SK-N-SH (cell line): ENCODE results near the gene TMIE. TPM values are rescaled to one million over a fixed set of nuclear protein-coding genes. Genes with fewer than 3 reads are reported as not detected.

Experiments used
- CTCF ChIA-PET: fragments of 300-600, 350-600 bp; formaldehyde crosslinking; extraction: SDS; loops from one replicate; lab custom pipeline; 2021; lab: Yijun Ruan, JAX
- POLR2A ChIA-PET: fragments of 350-600 bp; sonication (Branson Sonifier 250); formaldehyde crosslinking; extraction: SDS; loops from one replicate; lab custom pipeline; 2020; ENCODE audit warnings: antibody characterized with exemption, inconsistent platforms; lab: Yijun Ruan, JAX
- DNase-seq: peaks from one replicate; pipeline ENCODE4 v3.0.0; 2012
- H2AFZ ChIP-seq: fragments of 200-600 bp; sonication (generic); 2 replicates; pipeline ENCODE4 v1.8.1; 2016; ENCODE audit warnings: antibody characterized with exemption, mild to moderate bottlenecking, low read depth
- H3F3A ChIP-seq: fragments of 200-600 bp; sonication (generic); replicated peaks from 2 replicates; pipeline ENCODE3; 2016; ENCODE audit warnings: antibody characterized with exemption, mild to moderate bottlenecking; ENCODE audit not compliant: insufficient read depth
- H3K27ac ChIP-seq, 2 experiments: fragments of 200-500 bp in 1 of 2; fragments of 200-600 bp in 1 of 2; sonication (Bioruptor generic) in 1 of 2; sonication (generic), shearing (Covaris generic) in 1 of 2; 2 replicates each; pipeline versions ENCODE4 v1.5.1 to v1.6.1; 2014 to 2016; ENCODE audit warnings: low read depth in 2 of 2, inconsistent platforms in 1 of 2, low read length in 1 of 2, mild to moderate bottlenecking in 1 of 2, mixed read lengths in 1 of 2
- H3K27me3 ChIP-seq: fragments of 200-600 bp; sonication (generic), shearing (Covaris generic); 2 replicates; pipeline ENCODE4 v1.6.1; 2016; ENCODE audit warnings: mixed run types; ENCODE audit not compliant: insufficient read depth
- H3K36me3 ChIP-seq, 2 experiments: fragments of 200-500 bp in 1 of 2; fragments of 200-600 bp in 1 of 2; sonication (Bioruptor generic) in 1 of 2; sonication (generic) in 1 of 2; replicated peaks in 1 of 2; 2 replicates each; pipeline versions ENCODE3 to v1.5.1; 2014 to 2016; ENCODE audit warnings: low read length in 1 of 2, mild to moderate bottlenecking in 1 of 2; ENCODE audit not compliant: insufficient read depth in 2 of 2, control insufficient read depth in 1 of 2
- H3K4me1 ChIP-seq, 2 experiments: fragments of 200-500 bp in 1 of 2; fragments of 200-600 bp in 1 of 2; sonication (Bioruptor generic) in 1 of 2; sonication (generic), shearing (Covaris generic) in 1 of 2; 2 replicates each; pipeline versions ENCODE4 v1.5.1 to v1.6.1; 2014 to 2016; ENCODE audit warnings: low read depth in 1 of 2, low read length in 1 of 2, mixed run types in 1 of 2; ENCODE audit not compliant: insufficient read depth in 2 of 2, control insufficient read depth in 1 of 2
- H3K4me2 ChIP-seq: fragments of 200-600 bp; sonication (generic), shearing (Covaris generic); 2 replicates; pipeline ENCODE4 v1.6.1; 2017; ENCODE audit warnings: mixed run types
- H3K4me3 ChIP-seq, 2 experiments: fragments of 200-500 bp in 1 of 2; fragments of 200-600 bp in 1 of 2; sonication (Bioruptor generic) in 1 of 2; sonication (generic), shearing (Covaris generic) in 1 of 2; 2 replicates each; pipeline versions ENCODE4 v1.5.1 to v1.8.1; 2014 to 2016; ENCODE audit warnings: low read depth in 2 of 2, inconsistent platforms in 1 of 2, low read length in 1 of 2, mild to moderate bottlenecking in 1 of 2, mixed read lengths in 1 of 2, moderate library complexity in 1 of 2
- H3K79me2 ChIP-seq: fragments of 200-600 bp; sonication (generic); 2 replicates; pipeline ENCODE4 v1.8.1; 2017; ENCODE audit warnings: mild to moderate bottlenecking; ENCODE audit not compliant: insufficient read depth
- H3K9ac ChIP-seq: fragments of 200-600 bp; sonication (generic); 2 replicates; pipeline ENCODE4 v1.6.1; 2017; ENCODE audit warnings: mixed run types
- H3K9me2 ChIP-seq: fragments of 200-600 bp; sonication (generic); 2 replicates; pipeline ENCODE4 v1.6.1; 2017; ENCODE audit warnings: mixed run types
- H3K9me3 ChIP-seq: fragments of 200-600 bp; sonication (generic); 2 replicates; pipeline ENCODE4 v1.6.1; 2017; ENCODE audit warnings: mixed run types, mild to moderate bottlenecking, moderate library complexity
- H4K20me1 ChIP-seq: fragments of 200-600 bp; sonication (generic); 2 replicates; pipeline ENCODE4 v1.6.1; 2017; ENCODE audit warnings: mild to moderate bottlenecking, mixed run types; ENCODE audit not compliant: insufficient read depth
- EP300 ChIP-seq, 2 experiments: IDR thresholded peaks; 2 replicates each; pipeline versions ENCODE4 v1.4.0 to v1.6.1; 2012; ENCODE audit warnings: borderline replicate concordance in 1 of 2, low read depth in 1 of 2, low read length in 1 of 2
- EZH2phosphoT487 ChIP-seq: fragments of 200-600 bp; sonication (generic); IDR thresholded peaks from 2 replicates; pipeline ENCODE4 v1.6.1; 2017; ENCODE audit warnings: low read depth, mixed run types, mild to moderate bottlenecking, antibody characterized with exemption, moderate library complexity, borderline replicate concordance
- FOSL2 ChIP-seq: IDR thresholded peaks from 2 replicates; pipeline ENCODE4 v1.4.0; 2012; ENCODE audit warnings: low read depth, mild to moderate bottlenecking, moderate library complexity, borderline replicate concordance
- FOXJ3 ChIP-seq: sonication (generic); formaldehyde crosslinking; IDR thresholded peaks from 2 replicates; pipeline ENCODE4 v1.5.1; 2020; ENCODE audit warnings: mild to moderate bottlenecking, missing genetic modification reagents
- FOXM1 ChIP-seq: IDR thresholded peaks from 2 replicates; pipeline ENCODE4 v1.4.0; 2012; ENCODE audit warnings: low read depth, mild to moderate bottlenecking
- GATA2 ChIP-seq: sonication (generic); formaldehyde crosslinking; IDR thresholded peaks from 2 replicates; pipeline ENCODE4 v1.5.0; 2020; ENCODE audit warnings: mild to moderate bottlenecking, missing genetic modification reagents
- JUND ChIP-seq: IDR thresholded peaks from 2 replicates; pipeline ENCODE4 v1.4.0; 2012
- NRF1 ChIP-seq: IDR thresholded peaks from 2 replicates; pipeline ENCODE4 v1.6.1; 2012; ENCODE audit warnings: low read depth, mild to moderate bottlenecking, low read length
- POLR2AphosphoS5 ChIP-seq: IDR thresholded peaks from 2 replicates; pipeline ENCODE4 v1.6.1; 2012; ENCODE audit warnings: low read depth, low read length
- RXRA ChIP-seq: IDR thresholded peaks from 2 replicates; pipeline ENCODE4 v1.4.0; 2012; ENCODE audit warnings: low read depth, mild to moderate bottlenecking, borderline replicate concordance
- TAF1 ChIP-seq: IDR thresholded peaks from 2 replicates; pipeline ENCODE4 v1.6.1; 2012; ENCODE audit warnings: low read depth, mild to moderate bottlenecking, low read length, moderate library complexity, borderline replicate concordance
- TCF12 ChIP-seq: IDR thresholded peaks from 2 replicates; pipeline ENCODE4 v1.4.0; 2012
- WGBS: methylation state at CpG from one replicate; pipeline ENCODE4 v1.1.6; 2017; ENCODE audit warnings: low lambda C conversion rate; 5-methylcytosine and 5-hydroxymethylcytosine counted together
- polyA plus RNA-seq, 3 experiments: library from polyadenylated mRNA; depleted of rRNA; stranded (reverse); fragments of >200 nt; gene quantifications; 2 replicates each; pipeline ENCODE4 v1.2.3, GENCODE V29; 2012
- TF ChIP-seq, protein P1 (sequence below): IDR thresholded peaks from 2 replicates; pipeline ENCODE4; 2012
- TF ChIP-seq, protein P2 (sequence below): IDR thresholded peaks from 2 replicates; pipeline ENCODE4 v1.4.0; 2012; ENCODE audit warnings: low read depth, borderline replicate concordance
- TF ChIP-seq, protein P3 (sequence below): IDR thresholded peaks from 2 replicates; pipeline ENCODE4 v1.4.0; 2012; ENCODE audit warnings: low read depth
- TF ChIP-seq, protein P4 (sequence below): fragments of 150-350 bp; IDR thresholded peaks from 2 replicates; pipeline ENCODE4 v1.6.1; 2016; ENCODE audit warnings: mild to moderate bottlenecking, low read depth, low read length

Gene TMIE
- polyA plus RNA-seq, 1 of the 3 experiments (the other 2 are of a cell fraction), result 0.03 TPM

DNA sequence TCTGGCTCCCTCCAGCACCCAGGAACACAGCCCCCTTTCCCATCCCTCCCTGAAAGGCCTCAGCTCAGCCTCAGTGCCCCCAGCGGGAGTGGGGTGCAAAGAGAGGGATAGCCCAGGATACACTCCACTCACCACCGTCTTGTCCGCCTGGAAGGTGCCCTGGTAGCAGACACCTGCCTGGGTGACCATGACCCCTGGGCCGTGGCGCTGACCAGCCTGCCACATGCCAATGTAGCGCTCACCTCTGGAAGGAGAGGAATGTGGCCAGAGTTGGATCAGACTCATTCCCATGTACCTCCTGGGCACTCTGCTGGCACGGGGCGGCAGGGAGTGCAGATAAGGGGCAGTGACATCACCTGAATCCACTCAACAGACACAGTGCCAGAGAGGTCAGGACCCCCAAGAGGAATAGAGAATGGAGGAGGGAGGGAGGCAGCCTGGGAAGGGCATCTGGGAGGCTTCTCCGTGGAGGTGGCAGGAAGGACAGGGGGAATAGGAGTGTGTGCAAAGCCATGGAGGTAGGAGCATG lies 20.8 kb upstream of the TMIE start:
- TF ChIP-seq, protein P1, sequence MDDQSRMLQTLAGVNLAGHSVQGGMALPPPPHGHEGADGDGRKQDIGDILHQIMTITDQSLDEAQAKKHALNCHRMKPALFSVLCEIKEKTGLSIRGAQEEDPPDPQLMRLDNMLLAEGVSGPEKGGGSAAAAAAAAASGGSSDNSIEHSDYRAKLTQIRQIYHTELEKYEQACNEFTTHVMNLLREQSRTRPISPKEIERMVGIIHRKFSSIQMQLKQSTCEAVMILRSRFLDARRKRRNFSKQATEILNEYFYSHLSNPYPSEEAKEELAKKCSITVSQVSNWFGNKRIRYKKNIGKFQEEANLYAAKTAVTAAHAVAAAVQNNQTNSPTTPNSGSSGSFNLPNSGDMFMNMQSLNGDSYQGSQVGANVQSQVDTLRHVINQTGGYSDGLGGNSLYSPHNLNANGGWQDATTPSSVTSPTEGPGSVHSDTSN, result no peak
- TF ChIP-seq NRF1, result no peak
- no peak for TF ChIP-seq GATA2 (CRISPR knock-in tag)
- no peak for TF ChIP-seq EZH2phosphoT487
- no peak for TF ChIP-seq TCF12
- TF ChIP-seq, protein P2, sequence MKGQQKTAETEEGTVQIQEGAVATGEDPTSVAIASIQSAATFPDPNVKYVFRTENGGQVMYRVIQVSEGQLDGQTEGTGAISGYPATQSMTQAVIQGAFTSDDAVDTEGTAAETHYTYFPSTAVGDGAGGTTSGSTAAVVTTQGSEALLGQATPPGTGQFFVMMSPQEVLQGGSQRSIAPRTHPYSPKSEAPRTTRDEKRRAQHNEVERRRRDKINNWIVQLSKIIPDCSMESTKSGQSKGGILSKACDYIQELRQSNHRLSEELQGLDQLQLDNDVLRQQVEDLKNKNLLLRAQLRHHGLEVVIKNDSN, result no peak
- TF ChIP-seq TAF1, result no peak
- TF ChIP-seq, protein P3, sequence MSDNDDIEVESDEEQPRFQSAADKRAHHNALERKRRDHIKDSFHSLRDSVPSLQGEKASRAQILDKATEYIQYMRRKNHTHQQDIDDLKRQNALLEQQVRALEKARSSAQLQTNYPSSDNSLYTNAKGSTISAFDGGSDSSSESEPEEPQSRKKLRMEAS, result no peak
- no peak for TF ChIP-seq EP300 (IDR thresholded peaks at IDR 0.05; ENCODE audit: borderline replicate concordance in 1 of 2, low read depth in 1 of 2, low read length in 1 of 2)
- Histone ChIP-seq H3K4me3 (no peak overlapping the region), H3K27ac (no peak overlapping the region), H3K9me2 (no peaks in the 10 kb centered on the region), H3K36me3 (no peaks in the 10 kb centered on the region), H3K9me3 (no peaks in the 10 kb centered on the region), H3K27me3 (no peaks in the 10 kb centered on the region), H3K4me1 (peaks cover 0 to 9% of the 10 kb centered on the region in 2 experiments; a peak in 1 of 4 replicates), H2AFZ (no peak overlapping the region), H3K4me2 (no peak overlapping the region), H4K20me1 (no peaks in the 10 kb centered on the region), H3K9ac (no peak overlapping the region), H3F3A (no peaks in the 10 kb centered on the region), H3K79me2 (no peaks in the 10 kb centered on the region)
- ChIA-PET POLR2A (no interaction called here), CTCF (no interaction called here)
- 67% methylated on average over 7 of the region's 9 CpGs for WGBS
- no peak for DNase-seq

DNA sequence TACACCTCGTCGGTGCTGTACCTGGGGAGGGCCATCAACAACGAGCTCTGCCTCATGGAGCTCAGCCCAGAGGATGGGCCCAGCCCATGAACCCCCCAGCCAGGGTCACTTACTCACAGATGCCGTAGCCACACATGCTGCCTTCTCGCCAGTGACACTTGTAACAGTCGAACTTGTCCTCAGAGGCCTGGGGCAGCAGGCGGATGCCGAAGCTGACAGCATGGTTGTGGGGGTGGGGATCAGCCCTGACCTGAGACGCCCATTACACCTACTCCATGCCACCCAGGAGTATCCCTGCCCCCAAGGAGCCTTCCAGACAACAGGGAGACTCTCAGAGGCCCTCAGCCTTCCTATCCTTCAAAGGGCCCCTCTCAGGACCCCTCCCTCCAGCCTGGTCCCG lies 19.8 kb upstream of the TMIE start:
- Histone ChIP-seq H3K27me3 (no peaks in the 10 kb centered on the region), H3K4me1 (no peaks in the 10 kb centered on the region; a peak in 1 of 4 replicates), H3K4me3 (no peak overlapping the region), H3K9me2 (no peaks in the 10 kb centered on the region), H3K79me2 (no peaks in the 10 kb centered on the region), H3K36me3 (no peaks in the 10 kb centered on the region), H2AFZ (no peak overlapping the region), H3F3A (no peaks in the 10 kb centered on the region), H3K27ac (no peak overlapping the region), H4K20me1 (no peaks in the 10 kb centered on the region), H3K4me2 (no peak overlapping the region), H3K9me3 (no peaks in the 10 kb centered on the region), H3K9ac (no peak overlapping the region)
- TF ChIP-seq POLR2AphosphoS5 (no peak), EZH2phosphoT487 (no peak), JUND (no peak), TCF12 (no peak), FOSL2 (no peak), FOXM1 (no peak), FOXJ3 (CRISPR knock-in tag) (no peak), RXRA (no peak), TAF1 (no peak)
- TF ChIP-seq, protein P4, sequence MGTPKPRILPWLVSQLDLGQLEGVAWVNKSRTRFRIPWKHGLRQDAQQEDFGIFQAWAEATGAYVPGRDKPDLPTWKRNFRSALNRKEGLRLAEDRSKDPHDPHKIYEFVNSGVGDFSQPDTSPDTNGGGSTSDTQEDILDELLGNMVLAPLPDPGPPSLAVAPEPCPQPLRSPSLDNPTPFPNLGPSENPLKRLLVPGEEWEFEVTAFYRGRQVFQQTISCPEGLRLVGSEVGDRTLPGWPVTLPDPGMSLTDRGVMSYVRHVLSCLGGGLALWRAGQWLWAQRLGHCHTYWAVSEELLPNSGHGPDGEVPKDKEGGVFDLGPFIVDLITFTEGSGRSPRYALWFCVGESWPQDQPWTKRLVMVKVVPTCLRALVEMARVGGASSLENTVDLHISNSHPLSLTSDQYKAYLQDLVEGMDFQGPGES, result no peak
- WGBS, result 53% methylated on average over 2 of the region's 10 CpGs
- ChIA-PET POLR2A (no interaction called here), CTCF (interaction anchor here (0.7 to 1.2 kb wide), 2 partner anchors 21 to 193 kb away, joined by 3 to 4 read pairs; no protein-coding TSS in a partner anchor)
- no peak for DNase-seq
